Heart right ventricle (tissue), 16 donors: ENCODE results near the gene DLG4. TPM values are rescaled to one million over a fixed set of nuclear protein-coding genes. Genes with fewer than 3 reads are reported as not detected.
"Not testable (repeated sequence)": the region's sequence is repeated elsewhere in the genome, so short reads cannot be mapped to it uniquely, and the experiment has no call there.

Experiments
- ATAC-seq, 8 donors: fragments of 200-7000 bp; cut with Tn5 transposase; one replicate each; pipeline ENCODE4 v1.9.1; 2020; ENCODE audit warnings: mild to moderate bottlenecking in 8 of 8, moderate library complexity in 8 of 8, moderate number of reproducible peaks in 1 of 8
- DNase-seq, 2 donors: peaks; one replicate each; pipeline ENCODE4 v3.0.0-alpha.2; 2020
- H3K27ac ChIP-seq, 10 donors: fragments of 200-600 bp; sonication (generic) in 2 of 10; one replicate each; pipeline versions ENCODE4 v1.5.0 to v1.8.0; 2020 to 2022; ENCODE audit warnings: mild to moderate bottlenecking in 3 of 10
- H3K27me3 ChIP-seq, 7 donors: fragments of 200-600 bp; one replicate each; pipeline ENCODE4 v1.8.0; 2021 to 2022; ENCODE audit warnings: mild to moderate bottlenecking in 2 of 7
- H3K36me3 ChIP-seq, 9 donors: fragments of 200-600 bp; sonication (generic) in 1 of 9; one replicate each; pipeline versions ENCODE4 v1.5.0 to v1.8.0; 2020 to 2022; ENCODE audit warnings: mild to moderate bottlenecking in 2 of 9
- H3K4me1 ChIP-seq, 9 donors: fragments of 200-600 bp; sonication (generic) in 1 of 9; one replicate each; pipeline versions ENCODE4 v1.5.0 to v1.8.0; 2020 to 2022; ENCODE audit warnings: mild to moderate bottlenecking in 4 of 9
- H3K4me3 ChIP-seq, 10 donors: fragments of 200-600 bp; sonication (generic) in 2 of 10; one replicate each; pipeline versions ENCODE4 v1.5.0 to v1.8.0; 2020 to 2022; ENCODE audit warnings: mild to moderate bottlenecking in 7 of 10, moderate library complexity in 2 of 10
- H3K9me3 ChIP-seq, 11 donors: fragments of 200-600 bp in 10 of 11; sonication (generic) in 2 of 11; one replicate each; pipeline versions ENCODE4 v1.5.0 to v1.8.0; 2013 to 2022; ENCODE audit warnings: mild to moderate bottlenecking in 2 of 11, control low read depth in 1 of 11, moderate library complexity in 1 of 11
- WGBS, 2 donors: extraction: QIAGEN DNeasy Blood & Tissue Kit; methylation state at CpG; one replicate each; pipeline ENCODE4 v1.1.7; 2013; ENCODE audit warnings: inconsistent platforms in 1 of 2; 5-methylcytosine and 5-hydroxymethylcytosine counted together
- intact Hi-C, 10 donors: fragments of 100-400 bp; cut with DNase I; formaldehyde crosslinking; loops; one replicate each; pipeline versions ENCODE4 v1.11.1 to v1.14.2; 2022
- polyA plus RNA-seq, 2 donors: library from polyadenylated mRNA; stranded (reverse); fragments of 200-250 nt; gene quantifications; one replicate each; pipeline ENCODE4 v1.2.3, GENCODE V29; 2013
- total RNA-seq, 10 donors: library from RNA; stranded (reverse); fragmentation: NEBNext Ultra II Directional in 3 of 10; extraction: Animal tissue kit (Norgen Biotek cat#: 25700) in 3 of 10; gene quantifications; one replicate each; pipeline versions ENCODE4 v1.2.1 to v1.2.4, GENCODE V29; 2021 to 2023
- TF ChIP-seq, protein P1 (sequence below), 9 donors: fragments of 200-600 bp; sonication (generic) in 2 of 9; IDR thresholded peaks; one replicate each; pipeline versions ENCODE4 v1.5.0 to v1.8.0; 2021 to 2022; ENCODE audit warnings: antibody characterized with exemption in 9 of 9, mild to moderate bottlenecking in 5 of 9, moderate library complexity in 1 of 9
- donor health status: Arrhythmogenic right ventricular cardiomyopathy.
- donor health status: ischemic (EF 13 %, LVEDD 7.1; RV severe dilation, severe dysfunction).
- donor health status: healthy with polysubstance abuse.
- donor health status: DM: no; HTN: yes; CAD: no.
- donor health status: DM: no; HTN: no; CAD: no.
- donor health status: ischemic (EF 25% LVEDD 6.9; RV normal size, moderate dysfunction).
- donor health status: ischemic (EF 25% LVEDD 5.7; RV mildly dilated, moderate dysfunction).
- donor health status: healthy.
- donor health status: DM: yes; HTN: yes; CAD: no.
- donor health status: Ischemic cardiomyopathy.
- donor health status: ischemic (EF 35%, LVEDD 5.7; RV mildly dilated, moderate dysfunction).
- donor health status: nonischemic (EF 11% LVEDD 7.7; RV severe dilation, severe dysfunction).
- donor health status: DM: yes; HTN: yes; CAD: no.
- donor health status: PGD.
- donor health status: ischemic (EF 29% LVEDD 5.4; RV normal size, mild dysfunction).
- donor health status: nonischemic (EF 23%, LVEDD 6.1; RV moderate dilation, normal function).

DLG4 gene
- total and polyA plus RNA-seq, 12 donors: 5.4 to 27.8 (median 16.7) TPM

- ATAC-seq: no peak
- peak overlapping the region in 1 of 10 donors; percentile 44 for H3K4me3 ChIP-seq
- TF ChIP-seq, protein P1, sequence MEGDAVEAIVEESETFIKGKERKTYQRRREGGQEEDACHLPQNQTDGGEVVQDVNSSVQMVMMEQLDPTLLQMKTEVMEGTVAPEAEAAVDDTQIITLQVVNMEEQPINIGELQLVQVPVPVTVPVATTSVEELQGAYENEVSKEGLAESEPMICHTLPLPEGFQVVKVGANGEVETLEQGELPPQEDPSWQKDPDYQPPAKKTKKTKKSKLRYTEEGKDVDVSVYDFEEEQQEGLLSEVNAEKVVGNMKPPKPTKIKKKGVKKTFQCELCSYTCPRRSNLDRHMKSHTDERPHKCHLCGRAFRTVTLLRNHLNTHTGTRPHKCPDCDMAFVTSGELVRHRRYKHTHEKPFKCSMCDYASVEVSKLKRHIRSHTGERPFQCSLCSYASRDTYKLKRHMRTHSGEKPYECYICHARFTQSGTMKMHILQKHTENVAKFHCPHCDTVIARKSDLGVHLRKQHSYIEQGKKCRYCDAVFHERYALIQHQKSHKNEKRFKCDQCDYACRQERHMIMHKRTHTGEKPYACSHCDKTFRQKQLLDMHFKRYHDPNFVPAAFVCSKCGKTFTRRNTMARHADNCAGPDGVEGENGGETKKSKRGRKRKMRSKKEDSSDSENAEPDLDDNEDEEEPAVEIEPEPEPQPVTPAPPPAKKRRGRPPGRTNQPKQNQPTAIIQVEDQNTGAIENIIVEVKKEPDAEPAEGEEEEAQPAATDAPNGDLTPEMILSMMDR (IDR thresholded peaks at IDR 0.05): no peak
- DNase-seq: no peak
- 74 to 85% methylated on average over 7 of the region's 7 CpGs for WGBS, 2 donors
- H3K4me1 ChIP-seq: peaks cover 0 to 27% (median 16%) of the 10 kb centered on the region in 9 donors
- peak overlapping the region in 1 of 10 donors; percentile 78 for H3K27ac ChIP-seq
- intact Hi-C loops: loop anchor here in 5 of 10 donors (5.0 to 10.0 kb wide), 3 partner anchors 37 to 260 kb away; no protein-coding TSS in a partner anchor
- H3K36me3 ChIP-seq: no peaks in the 10 kb centered on the region
- H3K9me3 ChIP-seq: peaks cover 0 to 16% (median 3%) of the 10 kb centered on the region in 11 donors
- peaks cover 0 to 37% (median 24%) of the 10 kb centered on the region in 7 donors for H3K27me3 ChIP-seq
Measured at GRCh38 chr17:7174603-7175326, 44.9 kb downstream of the DLG4 start.

DNA sequence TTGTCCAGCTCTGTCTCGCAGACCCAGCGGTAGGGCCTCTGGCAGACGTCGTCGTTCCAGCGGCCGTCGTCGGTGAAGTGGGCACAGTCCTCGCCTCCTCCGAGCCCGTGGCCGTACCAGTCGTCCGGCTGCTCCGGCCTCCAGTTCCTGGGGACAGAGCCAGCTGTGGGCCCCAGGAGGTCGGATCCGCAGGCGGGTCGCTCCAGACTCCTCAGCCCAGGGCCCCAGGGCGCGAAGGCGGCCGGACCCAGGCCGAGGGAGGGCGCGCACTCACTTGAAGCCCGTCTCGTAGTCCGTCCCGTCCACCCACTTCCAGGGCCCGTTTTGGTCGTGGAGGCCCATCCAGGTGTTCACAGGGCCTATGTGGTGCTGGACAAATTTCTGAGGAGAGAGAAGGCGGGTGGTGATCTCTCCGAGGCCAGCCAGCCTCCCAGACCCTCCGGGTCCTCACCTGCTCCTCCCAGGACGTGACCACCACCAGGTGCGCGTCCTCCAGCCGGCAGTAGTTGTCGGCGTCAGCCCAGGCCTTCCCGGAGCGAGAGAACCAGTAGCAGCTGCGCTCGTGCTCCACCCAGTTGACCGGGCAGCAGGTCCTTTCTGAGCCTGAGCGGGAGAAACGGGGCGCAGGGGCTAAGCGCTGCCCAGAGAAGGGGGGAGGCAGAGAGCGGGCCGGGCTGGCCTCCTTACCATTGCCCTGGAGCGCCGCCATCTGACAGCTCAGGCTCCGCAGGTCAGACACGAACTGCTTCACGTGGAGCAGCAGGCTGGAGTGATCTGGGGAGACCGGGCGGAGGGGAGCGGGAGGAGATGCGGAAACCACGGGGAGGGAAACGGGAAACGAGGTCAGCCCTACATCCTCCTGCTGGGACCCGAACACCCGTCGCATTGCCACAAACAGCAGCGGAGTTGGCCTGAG lies 45.7 kb downstream of the DLG4 start:
- WGBS, 2 donors: 43 to 51% methylated on average over 65 to 69 of the region's 69 CpGs
- H3K27ac ChIP-seq: peak overlapping the region in 2 of 10 donors; percentile 34 to 78
- TF ChIP-seq, protein P1 (IDR thresholded peaks at IDR 0.05): peak in 4 of 9 donors; percentile 27 to 45 (median 36)
- H3K27me3 ChIP-seq: peaks cover 0 to 35% (median 24%) of the 10 kb centered on the region in 7 donors
- H3K36me3 ChIP-seq: no peaks in the 10 kb centered on the region
- H3K4me1 ChIP-seq: peaks cover 0 to 29% (median 16%) of the 10 kb centered on the region in 9 donors
- DNase-seq: peak; percentile 54 to 58
- peak in 7 of 8 donors; percentile 38 to 57 (median 49) for ATAC-seq
- intact Hi-C loops: loop anchor here in 1 of 10 donors (10.0 kb wide), 1 partner anchor 259 kb away; no protein-coding TSS in a partner anchor
- H3K4me3 ChIP-seq: peak overlapping the region in 9 of 10 donors; percentile 2 to 44 (median 35)
- peaks cover 0 to 19% (median 5%) of the 10 kb centered on the region in 11 donors for H3K9me3 ChIP-seq

DNA sequence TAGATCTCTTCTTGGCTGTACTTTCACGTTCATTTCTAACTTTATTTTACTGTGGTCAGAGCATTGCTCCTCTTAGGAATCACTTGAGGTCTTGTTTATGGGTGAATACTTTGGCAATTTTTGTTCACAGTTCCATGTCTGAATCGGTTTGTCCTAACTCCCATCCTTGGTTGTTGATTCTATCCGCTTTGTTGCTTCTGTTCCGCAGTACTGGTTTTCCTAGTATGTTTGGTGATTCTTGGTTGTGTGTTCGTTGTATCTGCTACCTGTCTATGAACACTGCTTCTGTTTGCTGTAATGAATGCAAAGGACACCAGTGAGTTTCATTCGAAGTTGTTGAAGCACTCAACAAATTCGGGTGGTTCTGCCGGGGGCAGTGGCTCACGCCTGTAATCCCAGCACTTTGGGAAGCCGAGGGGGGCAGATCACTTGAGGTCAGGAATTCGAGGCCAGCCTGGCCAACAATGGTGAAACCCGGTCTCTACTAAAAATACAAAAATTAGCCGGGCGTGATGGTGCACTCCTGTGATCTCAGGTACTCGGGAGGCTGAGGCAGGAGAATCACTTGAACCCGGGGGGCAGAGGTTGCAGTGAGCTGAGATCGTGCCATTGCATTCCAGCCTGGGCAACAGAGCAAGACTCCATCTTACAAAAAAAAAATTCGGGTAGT lies 47.0 kb downstream of the DLG4 start:
- H3K36me3 ChIP-seq, ATAC-seq, DNase-seq, H3K4me3 ChIP-seq: not testable (repeated sequence)
- Histone ChIP-seq H3K4me1 (peaks cover 0 to 31% (median 11%) of the 10 kb centered on the region in 9 donors), H3K9me3 (peaks cover 0 to 22% (median 5%) of the 10 kb centered on the region in 11 donors), H3K27ac (peak overlapping the region in 1 of 10 donors; percentile 75), H3K27me3 (peaks cover 0 to 23% (median 16%) of the 10 kb centered on the region in 7 donors)
- intact Hi-C loops: loop anchor here in 1 of 10 donors (10.0 kb wide), 1 partner anchor 258 kb away; no protein-coding TSS in a partner anchor
- 93 to 95% methylated on average over 18 of the region's 18 CpGs for WGBS, 2 donors

DNA sequence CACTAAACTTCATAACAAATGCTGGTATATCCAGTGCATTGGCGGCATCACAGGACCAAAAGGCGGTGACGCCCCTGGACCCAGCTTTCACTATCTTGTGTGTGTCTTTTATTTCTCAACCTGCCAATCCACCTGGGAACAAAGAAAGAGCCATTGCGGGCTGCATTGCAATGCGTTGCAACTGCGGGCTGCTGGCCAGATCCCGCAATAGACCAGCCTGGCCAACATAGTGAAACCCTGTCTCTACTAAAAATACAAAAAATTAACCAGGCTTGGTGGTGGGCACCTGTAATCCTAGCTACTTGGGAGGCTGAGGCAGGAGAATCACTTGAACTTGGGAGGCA lies 50.1 kb downstream of the DLG4 start:
- H3K27ac ChIP-seq: peak overlapping the region in 1 of 10 donors; percentile 75
- WGBS, 2 donors: 95 to 97% methylated on average over 7 of the region's 7 CpGs
- intact Hi-C loops, DNase-seq, H3K27me3 ChIP-seq, ATAC-seq, H3K36me3 ChIP-seq, H3K4me3 ChIP-seq: not testable (repeated sequence)
- peaks cover 0 to 22% (median 5%) of the 10 kb centered on the region in 11 donors for H3K9me3 ChIP-seq
- H3K4me1 ChIP-seq: peaks cover 0 to 25% (median 5%) of the 10 kb centered on the region in 9 donors

DNA sequence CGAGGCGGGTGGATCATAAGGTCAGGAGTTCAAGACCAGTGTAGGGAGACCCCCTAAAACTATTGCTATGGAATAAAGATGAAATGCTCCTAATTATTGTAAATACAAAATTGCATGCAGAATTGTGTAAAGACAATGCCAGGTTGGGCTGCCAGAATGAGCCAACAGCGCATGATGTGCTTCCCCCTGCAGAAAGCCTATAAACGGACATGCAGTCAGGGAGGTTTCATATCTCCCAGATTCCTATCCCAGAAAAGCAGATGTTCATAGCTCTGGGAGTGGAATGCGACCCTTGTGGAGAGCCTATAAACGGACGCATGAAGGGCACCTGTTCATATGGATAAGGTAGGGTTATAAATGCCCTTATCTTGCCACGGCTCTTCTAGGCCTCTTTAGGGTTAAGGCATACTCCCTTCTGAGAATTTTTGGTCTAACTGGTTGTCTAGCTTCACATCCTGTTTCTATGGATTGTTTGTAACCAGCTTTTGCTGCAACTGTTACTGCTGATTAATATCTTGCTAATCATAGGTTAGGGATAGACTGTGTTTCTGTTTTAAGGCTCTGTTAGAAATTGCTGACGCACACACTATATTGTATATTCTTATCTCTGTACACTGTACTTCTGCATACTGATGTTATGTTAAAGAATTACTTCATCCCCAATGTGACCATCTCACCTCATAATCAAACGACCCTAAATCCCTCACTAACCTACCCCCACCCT lies 50.6 kb downstream of the DLG4 start:
- Histone ChIP-seq H3K9me3 (peaks cover 0 to 22% (median 5%) of the 10 kb centered on the region in 11 donors), H3K4me1 (peaks cover 0 to 24% (median 2%) of the 10 kb centered on the region in 9 donors), H3K27ac (peak overlapping the region in 1 of 10 donors; percentile 75)
- intact Hi-C loops, DNase-seq, H3K4me3 ChIP-seq, H3K27me3 ChIP-seq, H3K36me3 ChIP-seq, ATAC-seq: not testable (repeated sequence)
- whole genome bisulfite sequencing, 2 donors: 89 to 91% methylated on average over 10 of the region's 10 CpGs
